ENCODE data around the gene ASTL.

ASTL gene

DNA sequence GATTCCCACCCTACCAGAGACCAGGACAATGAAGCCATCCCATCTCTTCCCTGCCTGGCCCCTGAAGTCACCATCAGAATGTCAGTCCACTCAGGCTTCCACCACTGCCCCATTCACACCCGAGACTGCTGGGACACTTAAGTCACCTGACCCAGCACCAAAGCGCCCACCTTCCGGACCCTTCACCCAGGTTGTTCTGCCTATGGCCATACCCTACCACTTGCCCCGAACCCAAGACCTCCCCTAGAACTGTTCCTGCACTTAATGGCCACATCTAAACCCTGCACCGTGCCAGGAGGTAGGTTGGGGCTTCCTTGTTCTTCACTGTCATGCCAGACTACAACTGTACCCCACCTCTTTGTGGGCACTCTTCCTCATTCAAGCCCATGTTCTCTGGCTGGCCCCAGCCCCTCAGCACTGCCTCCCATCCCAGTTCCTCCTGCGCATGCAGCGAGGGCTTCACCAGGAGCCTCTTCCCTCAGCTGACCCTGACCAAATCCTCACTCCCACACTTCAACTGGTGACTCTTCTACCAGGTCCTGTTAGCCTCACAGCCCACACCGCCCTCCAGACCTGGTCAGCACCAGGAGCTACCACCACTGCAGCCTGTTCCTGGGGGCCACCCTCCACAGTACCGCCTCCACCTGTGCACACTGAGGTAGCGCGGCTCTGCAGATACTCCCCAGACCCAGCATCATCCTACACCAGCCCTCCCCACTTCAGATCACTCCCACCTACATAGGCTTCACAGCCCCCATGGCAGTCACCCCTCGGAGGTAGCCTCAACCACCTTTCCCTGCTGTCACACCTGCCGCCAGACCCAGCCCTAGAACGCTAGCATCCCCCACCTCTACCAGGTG lies 13.7 kb downstream of the ASTL start:
- DNase-seq = no peak

GRCh38 chr2:96123936-96124335 lies 14.4 kb downstream of the ASTL start:
- no peak for DNase-seq

DNA sequence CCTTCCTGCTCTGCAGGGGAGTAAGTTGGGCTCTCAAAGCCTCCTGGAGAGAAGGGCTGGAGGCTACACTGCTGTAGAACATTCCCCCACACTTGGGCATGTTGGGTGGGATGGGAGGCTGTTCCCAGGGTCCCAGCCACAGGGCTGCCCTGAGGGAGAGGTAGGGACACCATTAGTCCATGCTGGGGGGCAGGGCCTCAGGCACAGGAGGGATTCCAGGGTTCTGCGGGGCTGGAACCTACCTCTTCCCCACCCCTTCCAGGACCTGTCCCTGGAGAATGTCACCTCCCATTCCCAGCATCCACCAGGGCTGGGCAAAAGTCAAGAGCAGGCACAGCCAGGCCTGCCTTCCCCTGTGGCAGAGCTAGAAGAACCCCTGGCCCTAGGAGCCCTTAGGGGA lies 15.0 kb downstream of the ASTL start:
- no peak for DNase-seq

GRCh38 chr2:96122391-96122790 lies 15.9 kb downstream of the ASTL start:
- DNase-seq = no peak

DNA sequence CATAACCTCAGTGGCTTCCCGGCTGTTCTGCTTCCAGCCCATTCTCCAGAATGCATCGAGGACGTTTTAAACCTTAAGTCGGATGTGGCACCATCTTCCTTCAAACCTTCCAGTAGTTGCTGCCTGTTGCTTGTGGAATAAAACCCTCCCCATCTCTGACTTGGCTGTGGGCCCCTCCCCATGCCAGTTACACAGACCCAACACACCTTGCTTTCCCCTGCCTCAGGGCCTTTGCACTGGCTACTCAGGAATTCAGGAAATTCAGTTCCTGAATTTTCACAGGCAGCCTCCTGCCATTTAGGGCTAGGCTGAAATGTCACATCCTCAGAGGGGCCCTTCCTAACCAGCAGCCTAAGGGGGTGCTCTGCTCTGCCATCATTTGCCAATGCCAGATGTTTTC lies 16.9 kb downstream of the ASTL start:
- DNase-seq = no peak

DNA sequence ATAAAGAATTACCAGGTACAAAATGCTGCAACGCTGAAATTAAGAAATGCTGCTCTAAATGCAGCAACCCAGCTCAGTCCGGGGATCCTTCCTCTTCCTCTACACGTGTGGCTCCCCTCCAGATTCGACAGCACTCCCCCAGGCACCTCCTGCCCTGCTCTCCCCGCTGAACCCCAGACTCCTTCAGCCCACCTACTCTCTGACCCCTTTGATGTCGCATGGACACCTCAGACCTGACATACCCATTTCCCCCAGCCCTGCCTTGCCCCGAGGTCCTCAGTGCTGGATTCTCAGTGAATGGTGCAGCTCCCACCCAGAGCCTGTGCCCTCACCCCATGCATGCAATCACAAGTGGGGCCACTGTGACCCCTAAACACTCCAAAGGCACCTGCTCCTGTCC lies 17.3 kb downstream of the ASTL start:
- DNase-seq = no peak

DNA sequence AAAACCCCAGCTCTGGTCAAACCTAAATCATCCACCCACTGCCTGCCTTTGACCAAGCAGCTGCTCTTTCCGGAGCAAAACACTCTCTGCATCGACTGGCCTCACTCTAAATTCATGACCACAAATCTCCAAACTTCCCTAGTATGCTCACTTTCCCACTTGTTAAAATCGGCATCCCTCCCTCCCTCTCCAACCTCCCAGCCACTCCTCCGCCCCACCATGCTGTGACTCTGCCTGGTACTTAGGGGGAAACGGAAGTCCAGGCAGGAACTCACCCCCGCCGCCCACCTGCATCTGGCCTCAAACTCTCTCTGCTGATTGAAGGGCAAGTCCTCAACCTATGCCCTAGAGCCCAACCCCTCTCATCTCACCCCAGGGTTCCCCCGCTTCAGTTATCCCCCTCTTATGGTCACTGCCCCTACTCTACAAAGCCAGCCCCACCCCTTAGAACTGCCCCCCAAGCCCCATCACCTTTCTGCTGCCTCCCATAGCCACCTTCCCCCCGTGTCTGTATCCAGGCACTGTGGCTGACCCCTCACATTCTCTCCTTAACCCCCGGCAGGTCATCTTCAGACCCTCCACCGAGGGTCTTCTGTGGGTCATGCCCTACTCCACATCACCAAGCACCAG lies 18.1 kb downstream of the ASTL start:
- no peak for DNase-seq

- DNase-seq = no peak
Measured at GRCh38 chr2:96119389-96119751, 18.9 kb downstream of the ASTL start.

DNA sequence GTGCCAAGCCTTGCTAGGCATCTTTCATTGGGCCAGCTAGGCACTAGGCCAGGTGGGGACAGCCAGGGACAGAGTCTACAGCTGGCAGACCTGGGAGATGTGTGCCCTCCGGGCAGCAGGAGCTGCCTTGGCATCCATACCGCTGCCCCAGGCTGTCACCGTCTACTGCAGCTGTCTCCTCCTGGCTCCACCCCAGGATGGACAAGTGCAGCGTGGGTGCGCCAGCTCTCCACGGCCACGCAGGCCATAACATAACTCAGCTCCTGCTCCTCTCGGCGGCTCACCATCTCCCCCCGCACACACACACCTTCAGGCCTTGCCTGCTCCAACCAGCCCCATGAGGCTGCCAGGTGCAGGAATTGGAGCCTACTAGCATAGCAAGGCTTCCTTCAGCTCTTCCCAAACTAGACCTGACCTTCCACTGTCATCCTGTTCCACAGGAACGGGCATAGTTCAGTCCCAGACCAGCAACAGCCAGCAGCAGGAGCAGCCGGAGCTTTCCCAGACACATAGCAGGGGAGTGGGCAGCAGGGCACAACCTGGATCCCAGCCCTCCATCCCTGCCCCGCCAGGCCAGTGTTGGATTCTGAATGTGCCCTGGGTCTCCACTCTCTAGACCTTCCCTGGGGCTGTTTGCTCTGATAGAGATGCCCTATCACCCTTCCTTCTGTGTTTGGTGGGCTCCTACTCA lies 19.5 kb downstream of the ASTL start:
- DNase-seq = peak; percentile 4

DNA sequence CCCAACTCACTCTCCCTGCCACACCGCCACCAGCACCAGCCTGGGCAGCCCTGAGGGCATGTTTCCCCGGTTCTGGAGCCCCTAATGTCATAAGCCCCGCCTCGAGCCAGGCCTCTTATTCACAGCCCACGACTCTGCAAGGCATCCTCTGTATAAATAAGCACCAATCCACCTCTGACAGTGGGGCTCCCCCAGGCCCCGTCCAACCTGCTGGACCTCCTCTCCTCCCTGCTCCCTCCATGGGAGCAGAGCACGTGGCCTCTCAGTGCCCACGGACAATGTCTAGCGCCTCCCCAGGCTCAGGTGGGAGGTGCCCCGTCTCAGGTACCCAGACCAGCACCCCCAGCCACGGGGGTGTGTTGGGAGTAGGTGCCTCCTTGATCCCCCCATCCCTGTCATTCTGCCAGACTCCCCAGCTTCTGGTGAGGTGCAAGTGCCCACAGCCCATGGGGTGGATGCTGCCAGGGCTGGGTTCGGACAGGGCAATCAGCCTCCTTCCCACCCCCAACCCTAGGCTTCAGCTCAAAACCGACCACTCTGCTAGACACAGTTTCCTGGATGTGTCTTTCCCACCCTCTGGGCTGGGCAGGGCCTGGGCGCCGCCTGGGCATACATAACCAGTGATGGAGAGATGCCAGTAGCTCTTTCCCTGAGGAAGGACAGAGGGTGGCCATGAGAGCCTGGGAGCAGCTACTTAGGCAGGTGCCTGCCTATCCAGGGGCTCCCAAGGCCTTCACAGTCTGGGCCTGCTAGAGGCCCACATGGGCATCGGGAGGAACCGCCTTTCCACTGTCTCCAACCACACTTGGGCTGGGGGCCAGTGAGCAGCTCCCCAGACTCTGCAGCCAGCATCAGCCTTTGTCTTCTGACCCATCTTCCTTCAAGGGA lies 20.4 kb downstream of the ASTL start:
- peak; percentile 18 for DNase-seq

DNA sequence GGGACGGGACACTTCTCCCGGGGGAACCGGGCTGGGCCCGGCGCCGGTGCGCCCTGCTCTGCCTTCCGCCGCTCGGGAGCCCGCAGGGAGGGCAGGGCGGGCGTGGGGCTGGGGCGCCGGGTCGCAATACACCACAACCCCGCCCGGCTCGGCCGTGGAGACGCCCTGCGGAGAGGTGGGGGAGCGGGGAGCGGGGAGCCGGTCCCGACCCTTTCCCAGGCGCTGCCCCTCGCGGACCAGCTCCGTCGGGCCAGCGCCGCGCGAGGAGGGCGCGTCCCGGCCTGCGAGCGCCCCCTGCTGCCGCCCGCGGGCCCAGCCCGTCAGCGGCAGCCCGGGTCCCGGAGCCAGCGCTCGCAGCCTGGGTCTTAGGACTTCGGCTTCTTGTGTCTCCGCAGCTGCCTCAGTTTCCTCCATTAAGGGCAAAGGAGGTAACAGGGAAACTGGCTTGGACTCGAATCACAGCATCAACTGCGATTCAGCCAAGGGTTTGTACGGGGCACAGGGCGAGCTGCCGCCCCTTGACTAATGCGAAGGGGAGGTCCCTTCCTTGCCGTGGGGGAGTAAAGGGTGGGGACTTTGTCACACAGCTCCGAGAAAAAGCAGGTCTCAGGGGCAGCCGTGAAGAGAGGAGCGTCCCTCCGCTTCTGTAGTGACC lies 21.3 kb downstream of the ASTL start:
- DNase-seq = peak; percentile 65

- DNase-seq = peak; percentile 84
Measured at GRCh38 chr2:96116424-96116878, 21.9 kb downstream of the ASTL start, which contains the start of gene ADRA2B. Gene ADRA2B, minus strand, starts transcription at chr2:96116571. Its CDS starts 422 bp downstream, at chr2:96116149.

- peak; percentile 15 for DNase-seq
Measured at GRCh38 chr2:96115631-96116423, 22.5 kb downstream of the ASTL start.

DNA sequence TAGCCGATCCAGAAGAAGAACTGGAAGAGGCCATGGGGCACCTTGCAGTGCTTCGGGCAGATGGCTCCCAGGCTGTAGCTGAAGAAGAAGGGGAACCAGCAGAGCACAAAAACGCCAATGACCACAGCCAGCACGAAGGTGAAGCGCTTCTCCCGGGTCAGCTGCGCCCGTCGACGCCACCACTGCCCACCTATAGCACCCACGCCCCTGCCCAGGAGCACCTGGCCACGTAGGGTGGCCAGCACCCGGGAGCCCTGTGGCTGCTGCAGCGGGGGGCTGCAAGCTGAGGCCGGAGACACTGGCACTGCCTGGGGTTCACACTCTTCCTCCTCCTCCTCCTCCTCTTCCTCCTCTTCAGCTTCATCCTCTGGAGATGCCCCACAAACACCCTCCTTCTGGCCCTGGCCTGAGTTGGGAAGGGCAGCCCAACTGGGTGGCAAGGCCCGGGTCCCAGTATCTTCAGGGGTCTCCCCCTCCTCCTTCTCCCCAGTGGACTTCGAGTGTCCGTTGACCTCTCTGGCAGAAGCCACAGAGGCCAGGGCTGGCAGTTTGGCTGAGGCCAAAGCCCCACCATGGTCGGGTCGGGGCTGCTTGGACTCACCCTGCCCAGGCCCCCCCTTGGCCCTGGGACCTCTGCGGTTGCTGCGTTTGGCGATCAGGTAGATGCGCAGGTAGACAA lies 23.3 kb downstream of the ASTL start:
- DNase-seq = peak; percentile 8

- DNase-seq = peak; percentile 13
Measured at GRCh38 chr2:96114546-96114902, 23.8 kb downstream of the ASTL start.

DNA sequence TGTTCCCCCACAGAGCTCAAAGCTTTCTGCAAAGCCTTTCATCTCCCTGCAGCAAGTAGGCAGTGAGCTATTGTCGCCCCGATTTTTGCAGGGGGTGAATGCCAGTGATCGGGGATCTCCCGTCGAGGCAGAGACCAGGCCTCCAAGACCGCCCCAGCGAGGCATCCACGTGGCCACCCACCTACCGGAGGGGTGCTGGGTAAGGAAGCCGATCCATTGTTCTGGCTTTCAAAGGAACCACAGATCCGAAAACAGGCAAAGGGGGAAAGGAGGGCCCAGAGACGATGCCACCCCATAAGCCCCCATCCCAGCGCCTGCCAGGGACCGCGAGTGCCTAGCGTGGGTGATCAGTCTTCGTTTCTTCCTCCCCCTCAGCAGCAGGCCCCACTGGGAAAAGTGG lies 24.4 kb downstream of the ASTL start:
- peak; percentile 6 for DNase-seq

DNA sequence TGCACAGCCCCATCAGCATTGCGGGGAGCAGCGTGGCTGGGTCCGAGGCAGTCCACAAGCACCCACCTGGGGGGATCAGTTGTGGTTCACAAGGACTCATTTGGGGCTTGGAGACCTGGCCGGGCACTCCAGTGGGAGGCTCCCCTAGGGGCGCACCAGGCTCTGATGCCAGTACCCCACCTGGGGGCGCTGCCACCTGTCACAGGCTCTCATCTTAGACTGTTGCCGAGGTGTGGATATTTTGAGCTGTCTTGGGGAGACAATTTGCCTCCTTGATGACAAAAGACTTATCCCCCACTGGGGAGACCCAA lies 25.0 kb downstream of the ASTL start:
- DNase-seq = peak; percentile 29

- peak; percentile 10 for DNase-seq
Measured at GRCh38 chr2:96112501-96113366, 25.6 kb downstream of the ASTL start.

DNA sequence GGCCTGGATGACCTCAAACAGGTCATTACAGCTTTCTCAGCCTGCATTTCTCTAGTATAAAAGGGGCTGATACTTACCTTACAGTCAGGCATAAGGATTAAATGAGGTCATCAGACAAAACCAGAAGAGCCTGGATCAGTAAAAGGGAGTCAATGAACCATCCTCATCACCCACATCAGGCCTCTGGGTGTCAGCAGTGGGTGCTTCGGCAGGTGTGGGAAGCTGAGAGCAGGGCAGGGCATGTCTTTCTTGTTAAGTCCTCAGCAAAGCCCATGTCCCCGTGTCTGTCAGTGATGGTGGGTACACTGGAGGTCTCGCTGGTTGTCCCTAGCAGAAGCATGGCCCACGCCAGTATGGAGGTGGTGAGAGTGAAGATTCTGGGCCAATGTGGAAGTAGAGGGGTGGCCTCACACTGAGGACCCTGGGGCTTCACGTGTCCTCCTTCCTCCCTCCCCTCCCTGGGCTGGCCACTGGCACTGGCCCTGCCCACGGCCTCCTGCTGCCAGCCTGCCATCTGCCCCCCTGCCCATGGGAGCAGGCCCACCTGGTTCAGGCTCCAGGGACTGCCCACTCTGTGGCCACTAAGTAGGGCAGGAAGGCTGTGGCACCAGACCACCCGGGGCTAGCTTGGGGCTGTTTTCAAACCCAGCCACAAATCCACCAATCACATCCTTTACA lies 26.3 kb downstream of the ASTL start:
- peak; percentile 14 for DNase-seq

Data from activated CD8-positive, alpha-beta memory T cell treated with anti-CD3 and anti-CD28 coated beads, Interleukin-2, amount 50 U/mL, for 4 hours (primary cell).